NOMO-1 treated with dmso at 0.1 percent for 144 hours (cell line): ENCODE data around the gene ST7.
"Not testable (repeated sequence)": the region's sequence is repeated elsewhere in the genome, so short reads cannot be mapped to it uniquely, and the experiment has no call there.

Experiments
- DNase-seq: peaks from one replicate; lab custom pipeline; 2025; ENCODE audit not compliant: unreplicated experiment; lab: John Stamatoyannopoulos, UW

Gene ST7

DNA sequence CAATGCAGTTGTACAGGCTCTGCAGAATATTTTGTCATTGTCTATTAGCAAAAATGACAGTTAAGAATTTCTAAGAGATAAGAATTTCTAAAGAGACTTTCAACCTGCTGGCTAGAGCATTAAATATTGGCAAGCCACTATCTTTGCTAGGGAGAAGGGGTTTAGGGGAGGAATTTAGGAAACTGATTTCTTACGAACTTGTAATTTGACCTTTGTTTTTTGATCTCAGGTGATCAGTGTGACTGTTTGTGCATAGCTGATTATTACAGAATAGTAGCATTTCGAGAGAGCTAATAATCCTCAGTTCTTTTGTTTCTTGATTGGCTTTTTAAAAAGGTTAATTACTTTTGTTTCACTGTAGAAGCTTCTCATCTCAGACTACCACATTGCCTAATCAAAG lies 68.1 kb downstream of the ST7 start:
- no peak for DNase-seq

DNA sequence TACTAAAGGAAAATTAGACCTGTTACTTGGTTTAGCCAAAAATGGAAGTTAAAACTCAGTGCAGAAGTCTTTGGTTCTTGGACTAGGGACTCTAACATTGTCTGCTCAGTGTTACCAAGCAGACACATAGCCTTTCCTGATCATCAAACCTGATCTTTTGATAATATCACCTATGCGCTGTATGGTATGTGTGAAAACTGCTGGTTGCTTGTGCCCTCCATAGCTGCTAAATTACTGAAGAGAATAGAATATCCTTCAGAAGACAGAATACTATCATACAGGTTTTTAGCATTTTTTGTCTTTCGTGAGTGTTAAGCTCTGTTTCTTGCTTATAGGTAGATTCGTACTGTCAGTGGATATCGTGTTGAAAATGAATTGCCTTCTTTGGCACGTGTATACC lies 68.7 kb downstream of the ST7 start:
- no peak for DNase-seq

DNA sequence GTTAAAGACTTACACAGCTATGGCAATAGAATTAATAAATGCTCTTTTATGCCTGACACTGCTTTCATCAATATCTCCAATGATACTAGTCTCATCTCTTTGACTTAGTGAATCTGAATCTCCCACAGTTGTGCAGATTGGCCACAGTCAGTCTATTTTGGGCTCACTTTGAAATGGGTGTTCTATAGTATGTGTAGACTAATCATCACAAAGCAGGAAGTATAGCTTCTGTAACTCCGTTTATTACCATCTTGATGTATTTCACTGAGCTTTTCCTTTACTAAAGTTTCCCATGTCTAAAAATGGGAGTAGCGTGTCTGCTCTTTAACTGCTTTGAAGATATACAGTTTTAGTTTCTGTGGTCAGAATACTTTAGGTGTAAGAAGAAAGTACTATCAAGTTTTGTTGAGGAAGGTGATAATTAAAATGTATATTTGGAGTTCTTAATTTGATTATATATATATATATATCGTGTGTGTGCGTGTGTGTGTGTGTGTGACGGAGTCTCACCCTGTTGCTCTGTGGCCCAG lies 70.1 kb downstream of the ST7 start:
- no peak for DNase-seq

DNA sequence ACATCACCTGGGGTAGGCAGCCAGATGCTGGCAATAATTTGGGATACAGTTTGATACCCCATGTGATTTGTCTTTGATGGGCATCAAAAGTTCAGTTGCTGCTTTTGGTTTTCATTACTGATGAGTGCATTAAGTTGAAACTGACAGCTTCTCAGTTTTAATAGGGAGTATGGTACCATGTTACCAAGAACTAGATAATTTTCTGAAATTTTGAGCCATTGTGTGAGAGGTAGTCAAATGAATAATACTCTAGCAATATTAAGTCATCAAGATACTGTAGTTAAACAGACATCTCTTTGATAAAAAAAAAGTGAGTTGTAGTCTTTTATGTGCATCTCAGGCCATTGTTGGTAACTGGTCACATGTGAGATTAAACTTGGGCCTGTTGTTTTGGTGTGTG lies 71.5 kb downstream of the ST7 start:
- no peak for DNase-seq

DNA sequence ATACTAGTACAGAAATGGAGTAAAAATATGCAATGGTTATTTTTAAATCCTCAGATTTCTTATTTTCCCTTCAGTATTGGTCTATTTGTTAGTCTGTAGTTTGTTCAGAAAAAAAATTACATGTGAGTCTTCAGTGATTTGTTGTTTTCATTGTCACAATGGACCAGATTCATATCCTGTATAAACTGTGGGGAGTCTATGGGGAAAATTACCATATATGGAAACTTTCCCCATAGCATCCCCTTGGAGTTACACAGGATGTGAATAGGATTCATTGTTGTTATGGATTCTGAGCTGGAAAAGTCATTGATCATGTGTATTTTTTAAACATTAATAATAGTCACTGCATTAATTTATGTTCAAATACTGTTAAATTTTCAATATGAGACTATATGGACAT lies 72.6 kb downstream of the ST7 start:
- DNase-seq = no peak

DNA sequence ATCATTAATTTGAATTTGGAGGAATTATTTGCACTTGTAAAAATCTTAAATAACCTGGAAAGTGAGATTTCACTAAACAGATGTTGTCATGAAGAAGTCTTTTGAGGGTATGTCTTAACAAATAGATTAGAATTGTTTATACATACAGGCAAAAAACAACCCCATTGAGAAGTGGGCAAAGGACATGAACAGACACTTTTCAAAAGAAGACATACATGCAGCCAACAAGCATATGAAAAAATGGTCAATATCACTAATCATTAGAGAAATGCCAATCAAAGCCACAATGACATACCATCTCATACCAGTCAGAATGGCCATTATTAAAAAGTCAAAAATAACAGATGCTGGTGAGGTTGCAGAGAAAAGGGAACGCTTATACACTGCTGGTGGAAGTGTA lies 77.0 kb downstream of the ST7 start:
- DNase-seq = not testable (repeated sequence)

- DNase-seq = not testable (repeated sequence)
Observed at GRCh38 chr7:117030793-117031192, 77.5 kb downstream of the ST7 start.

- DNase-seq = no peak
Observed at GRCh38 chr7:117032810-117033209, 79.5 kb downstream of the ST7 start.

DNA sequence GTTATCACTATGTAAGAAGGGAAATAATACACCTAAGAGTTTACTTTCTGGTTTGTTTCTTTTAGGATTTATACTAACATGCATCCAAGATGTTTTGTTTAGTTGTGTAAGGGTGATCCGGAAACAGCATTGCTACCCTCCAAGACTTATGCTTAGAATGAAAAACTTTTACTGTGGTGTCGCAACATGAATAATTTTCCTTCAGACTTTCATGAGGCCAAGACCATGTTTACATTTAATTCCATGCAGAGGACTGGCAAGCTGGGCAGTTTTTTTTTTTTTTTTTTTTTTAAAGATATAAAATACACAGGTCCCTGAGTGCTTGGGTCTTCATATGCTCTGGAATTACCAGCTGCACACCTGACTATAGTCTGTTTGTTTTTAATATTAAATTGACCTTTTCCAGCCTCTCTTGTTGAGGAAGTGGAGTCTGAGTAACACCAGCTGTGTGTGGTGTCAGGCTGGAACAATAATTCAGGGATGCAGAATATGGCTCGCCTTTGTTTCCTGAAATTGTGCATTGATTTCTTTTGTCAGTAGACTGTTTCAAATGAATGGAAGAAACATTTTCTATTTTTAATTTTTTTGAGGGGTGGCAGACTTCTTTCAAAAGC lies 81.7 kb downstream of the ST7 start:
- DNase-seq = no peak

DNA sequence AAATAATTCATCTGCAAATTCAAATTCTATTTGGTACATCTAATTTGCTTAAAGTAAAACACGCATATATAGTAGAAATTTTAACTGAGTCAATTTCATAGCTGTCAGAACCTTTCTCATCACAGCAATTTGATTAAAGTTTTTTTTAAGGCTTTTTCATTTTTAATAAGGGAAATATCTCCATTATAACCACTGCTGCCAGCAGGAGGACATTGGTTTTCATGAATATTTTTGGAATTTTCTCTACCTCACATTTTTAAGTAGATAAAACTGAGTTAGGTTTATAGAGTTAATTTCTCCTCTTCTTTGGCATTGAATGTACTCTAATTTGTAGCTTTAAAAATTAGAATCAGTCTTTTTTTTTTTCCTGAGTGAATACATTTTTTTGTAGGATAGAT lies 82.2 kb downstream of the ST7 start:
- no peak for DNase-seq

DNA sequence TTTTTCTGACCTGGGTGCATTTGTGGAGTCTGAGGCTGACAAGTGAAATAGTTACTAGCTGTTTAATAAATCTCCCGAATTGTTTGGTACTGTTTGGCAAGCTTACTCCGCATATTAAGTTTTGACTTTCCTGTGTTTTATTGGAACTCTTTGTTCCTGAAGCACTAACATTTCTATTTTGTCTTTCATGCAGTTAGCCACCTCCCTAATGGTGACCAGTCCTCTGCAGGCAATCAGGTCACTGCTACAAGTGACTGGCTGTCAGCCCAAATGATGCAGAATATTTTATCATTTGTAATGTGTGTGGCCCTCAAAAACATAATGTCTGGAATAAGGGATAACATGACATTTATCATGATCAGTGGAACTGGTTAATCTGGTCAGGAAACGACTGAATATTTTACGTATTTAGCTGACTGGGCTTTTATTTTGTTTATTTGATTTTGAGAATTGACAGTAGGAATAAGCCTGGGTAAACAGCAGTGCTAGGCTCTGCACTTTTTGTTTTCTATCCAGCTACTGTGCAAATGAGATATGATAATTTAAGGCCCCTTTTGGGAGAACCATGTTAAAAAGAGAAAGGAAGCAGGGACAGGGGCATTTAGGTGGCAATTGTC lies 82.9 kb downstream of the ST7 start:
- DNase-seq = no peak

DNA sequence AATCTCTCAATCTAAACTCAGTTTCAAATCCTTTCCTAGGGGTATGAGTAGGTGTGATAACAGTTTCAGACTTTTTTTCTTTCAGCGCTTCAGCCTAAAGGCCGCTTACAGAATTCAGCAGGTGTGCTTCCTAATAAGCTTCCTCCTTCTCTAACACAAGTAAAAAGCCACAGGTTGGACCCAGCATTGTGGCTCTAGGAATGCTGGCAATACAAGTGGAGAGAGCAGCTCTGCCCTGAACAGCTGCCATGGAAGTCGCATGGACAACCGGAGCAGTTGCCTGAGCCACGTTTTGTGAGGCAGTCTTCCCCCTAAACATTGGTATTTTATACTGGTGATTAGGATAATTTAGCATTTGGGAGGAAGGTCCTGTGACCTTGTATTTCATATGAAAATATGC lies 83.5 kb downstream of the ST7 start:
- DNase-seq = no peak

DNA sequence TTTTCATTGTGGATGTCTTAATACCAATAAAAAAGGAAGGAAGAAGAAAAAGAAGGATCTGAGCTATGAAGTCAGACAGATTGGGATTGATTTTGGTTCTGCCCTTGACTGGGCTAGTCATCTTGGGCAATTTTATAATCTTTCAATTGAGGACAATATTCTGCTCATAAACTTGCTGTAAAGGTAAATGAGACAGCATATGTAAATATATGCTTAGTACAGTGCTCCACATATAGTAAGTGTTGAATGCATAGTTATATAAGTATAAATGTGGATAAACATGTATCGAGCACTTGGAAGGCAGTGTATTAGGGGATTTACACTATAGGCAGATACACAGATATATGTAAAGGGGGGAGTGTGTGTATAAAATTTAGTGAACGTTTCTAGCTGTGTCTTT lies 85.1 kb downstream of the ST7 start:
- no peak for DNase-seq

DNA sequence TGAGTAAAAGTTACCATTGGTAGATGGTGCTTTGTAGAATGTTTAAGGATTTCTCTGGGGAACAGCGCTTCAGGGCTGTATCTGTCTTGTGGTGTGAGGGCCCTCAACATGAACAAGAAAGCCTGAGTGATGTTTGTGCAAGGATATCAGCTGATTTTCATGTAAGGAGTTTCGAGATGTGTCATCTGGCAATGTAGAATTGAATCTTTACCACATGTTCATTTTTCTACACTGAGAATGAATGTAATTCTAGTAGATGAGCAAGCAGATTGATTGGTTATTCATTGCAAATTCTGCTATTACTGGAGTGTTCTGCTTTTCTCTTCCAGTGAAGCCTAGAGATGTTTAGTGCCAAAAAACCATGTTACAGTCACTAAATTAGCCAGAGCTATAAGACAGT lies 87.7 kb downstream of the ST7 start:
- DNase-seq = no peak

DNA sequence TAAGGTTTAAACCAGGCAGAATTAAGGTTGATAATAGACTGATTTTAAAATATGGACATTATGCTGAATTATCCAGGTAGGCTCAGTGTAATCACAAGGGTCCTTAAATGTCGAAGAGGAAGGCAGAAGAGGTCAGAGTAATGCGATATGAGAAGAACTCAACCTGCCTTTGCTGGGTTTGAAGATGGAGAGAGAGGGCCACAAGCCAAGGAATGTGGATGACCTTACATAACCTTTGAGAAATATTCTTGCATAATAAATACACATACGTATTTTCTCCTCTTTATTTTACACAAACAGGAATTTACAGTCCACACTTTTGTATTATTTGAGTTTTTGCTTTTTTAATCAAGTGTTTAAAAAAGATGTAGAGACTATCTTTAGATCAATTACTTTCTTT lies 88.5 kb downstream of the ST7 start:
- no peak for DNase-seq

DNA sequence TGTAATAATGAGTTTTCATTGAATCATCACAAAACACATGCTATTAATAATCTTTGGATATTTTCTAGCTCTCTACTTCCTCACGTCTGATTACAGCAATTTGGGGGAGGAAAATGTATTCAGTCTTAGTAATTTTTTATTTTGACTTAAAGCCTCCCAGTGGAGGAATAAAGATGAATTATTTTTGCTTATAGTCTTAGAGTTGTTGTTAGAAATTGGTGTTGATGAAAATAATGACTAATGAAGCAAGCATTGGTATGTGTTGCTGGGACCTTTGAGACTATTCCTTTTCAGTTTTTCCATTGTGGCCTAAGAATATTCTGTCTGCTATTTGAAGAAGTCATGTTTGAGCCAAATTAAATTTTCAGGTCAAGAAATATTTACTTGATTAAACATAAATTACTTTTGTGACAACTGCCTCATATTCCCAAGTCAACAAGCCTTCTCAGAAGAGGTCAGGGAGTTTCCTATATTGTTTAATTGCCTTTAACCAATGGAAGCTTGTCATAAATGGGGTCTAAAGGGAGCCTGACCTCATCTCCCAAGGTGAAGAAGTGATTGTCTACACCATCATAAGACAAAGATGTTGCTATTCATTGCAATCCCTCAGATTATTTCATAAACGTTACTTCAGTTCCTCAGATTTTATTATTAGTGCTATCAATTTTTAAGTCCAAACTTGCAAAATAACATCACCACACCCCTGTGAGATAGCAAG lies 90.0 kb downstream of the ST7 start:
- no peak for DNase-seq

GRCh38 chr7:117044664-117045063 lies 91.4 kb downstream of the ST7 start:
- no peak for DNase-seq

- DNase-seq = no peak
Observed at GRCh38 chr7:117045927-117046710, 92.8 kb downstream of the ST7 start.

- DNase-seq = no peak
Observed at GRCh38 chr7:117047496-117047895, 94.2 kb downstream of the ST7 start.

DNA sequence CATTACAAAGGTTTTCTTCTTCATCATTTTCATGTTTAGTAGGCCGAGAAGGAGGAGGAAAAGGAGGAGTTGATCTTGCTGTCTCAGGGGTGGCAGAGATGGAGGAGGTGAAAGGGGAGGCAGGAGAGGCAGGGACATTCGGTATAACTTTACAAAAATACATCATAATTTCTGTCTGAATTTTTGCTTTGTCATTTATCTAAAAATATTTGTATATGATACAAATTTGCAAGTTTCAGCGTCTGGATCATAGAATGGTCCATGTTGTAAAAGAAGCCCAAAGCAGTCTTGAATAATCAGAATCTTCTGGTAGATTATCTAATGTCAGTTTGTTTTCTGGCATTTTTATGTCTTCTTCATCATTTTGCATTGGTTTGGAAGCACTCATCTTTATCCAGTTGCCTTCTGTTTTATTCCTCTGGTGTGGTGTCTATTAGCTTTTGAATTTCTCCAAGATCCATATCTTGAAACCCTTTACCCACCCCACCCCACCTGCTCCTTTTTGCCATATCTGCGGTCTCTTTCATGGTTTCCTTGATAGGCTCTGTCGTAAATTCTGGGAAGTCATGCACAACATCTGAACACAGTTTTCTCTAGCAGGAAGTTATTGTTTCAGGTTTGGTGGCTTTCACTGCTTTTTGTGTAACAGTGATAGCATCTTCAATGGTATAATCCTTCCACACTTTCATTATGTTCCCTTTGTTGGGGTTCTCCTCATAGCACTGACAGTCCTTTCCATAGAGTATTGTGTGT lies 95.0 kb downstream of the ST7 start:
- DNase-seq = no peak

- DNase-seq = no peak
Observed at GRCh38 chr7:117048882-117049281, 95.6 kb downstream of the ST7 start.
